DOHH2 (cell line): ENCODE results near the gene HHATL.

Source experiments
- H3F3A ChIP-seq: fragments of 200-600 bp; sonication (generic), shearing (Covaris generic); 2 replicates; pipeline ENCODE4 v1.6.0; 2016; ENCODE audit warnings: antibody characterized with exemption, mild to moderate bottlenecking; ENCODE audit not compliant: control insufficient read depth, insufficient read depth
- H3K27ac ChIP-seq: fragments of 200-600 bp; sonication (generic); 2 replicates; pipeline ENCODE4 v1.5.1; 2014; ENCODE audit warnings: low read depth, mild to moderate bottlenecking, low read length, moderate library complexity
- H3K27me3 ChIP-seq: fragments of 200-600 bp; sonication (generic); 2 replicates; pipeline ENCODE4 v1.6.1; 2014; ENCODE audit warnings: mild to moderate bottlenecking, low read length, mixed read lengths; ENCODE audit not compliant: control insufficient read depth
- H3K36me3 ChIP-seq: fragments of 200-600 bp; sonication (generic); 2 replicates; pipeline ENCODE4 v1.6.1; 2014; ENCODE audit warnings: mild to moderate bottlenecking, low read length, moderate library complexity, mixed read lengths; ENCODE audit not compliant: control insufficient read depth
- H3K4me1 ChIP-seq: fragments of 200-600 bp; sonication (generic); 2 replicates; pipeline ENCODE4 v1.6.1; 2014; ENCODE audit warnings: mild to moderate bottlenecking, low read length, mixed read lengths; ENCODE audit not compliant: control insufficient read depth
- H3K4me2 ChIP-seq: fragments of 200-600 bp; sonication (generic); 2 replicates; pipeline ENCODE4 v1.6.0; 2014; ENCODE audit warnings: mild to moderate bottlenecking, low read length, moderate library complexity
- H3K4me3 ChIP-seq: fragments of 200-600 bp; sonication (generic); 2 replicates; pipeline ENCODE4 v1.5.1; 2014; ENCODE audit warnings: mild to moderate bottlenecking, low read length, mixed read lengths
- H3K79me2 ChIP-seq: fragments of 200-600 bp; sonication (generic); 2 replicates; pipeline ENCODE4 v1.6.1; 2014; ENCODE audit warnings: mild to moderate bottlenecking, low read length, mixed read lengths; ENCODE audit not compliant: control insufficient read depth
- H3K9me2 ChIP-seq: fragments of 200-600 bp; sonication (generic); replicated peaks from 2 replicates; pipeline ENCODE4 v1.6.1; 2014; ENCODE audit warnings: mild to moderate bottlenecking, low read length, mixed read lengths; ENCODE audit not compliant: control insufficient read depth
- H3K9me3 ChIP-seq: fragments of 200-600 bp; sonication (generic); 2 replicates; pipeline ENCODE4 v1.6.1; 2014; ENCODE audit warnings: antibody characterized with exemption, low read length, mixed read lengths; ENCODE audit not compliant: control insufficient read depth, insufficient read depth
- H4K20me1 ChIP-seq: fragments of 200-600 bp; sonication (generic); 2 replicates; pipeline ENCODE4 v1.6.0; 2014; ENCODE audit warnings: low read depth, mild to moderate bottlenecking, antibody characterized with exemption, low read length, moderate library complexity; ENCODE audit not compliant: control insufficient read depth, insufficient read depth
- EZH2phosphoT487 ChIP-seq: fragments of 200-600 bp; sonication (generic); IDR thresholded peaks from 2 replicates; pipeline ENCODE4 v1.6.1; 2017; ENCODE audit warnings: borderline replicate concordance, mild to moderate bottlenecking, antibody characterized with exemption, low read length, moderate library complexity, mixed read lengths
- TF ChIP-seq, protein P1 (sequence below): fragments of 200-600 bp; sonication (generic); IDR thresholded peaks from one replicate; pipeline ENCODE4 v1.5.1; 2014; ENCODE audit warnings: antibody characterized with exemption, mild to moderate bottlenecking, low read depth, low read length; ENCODE audit not compliant: poor library complexity, severe bottlenecking

HHATL gene

DNA sequence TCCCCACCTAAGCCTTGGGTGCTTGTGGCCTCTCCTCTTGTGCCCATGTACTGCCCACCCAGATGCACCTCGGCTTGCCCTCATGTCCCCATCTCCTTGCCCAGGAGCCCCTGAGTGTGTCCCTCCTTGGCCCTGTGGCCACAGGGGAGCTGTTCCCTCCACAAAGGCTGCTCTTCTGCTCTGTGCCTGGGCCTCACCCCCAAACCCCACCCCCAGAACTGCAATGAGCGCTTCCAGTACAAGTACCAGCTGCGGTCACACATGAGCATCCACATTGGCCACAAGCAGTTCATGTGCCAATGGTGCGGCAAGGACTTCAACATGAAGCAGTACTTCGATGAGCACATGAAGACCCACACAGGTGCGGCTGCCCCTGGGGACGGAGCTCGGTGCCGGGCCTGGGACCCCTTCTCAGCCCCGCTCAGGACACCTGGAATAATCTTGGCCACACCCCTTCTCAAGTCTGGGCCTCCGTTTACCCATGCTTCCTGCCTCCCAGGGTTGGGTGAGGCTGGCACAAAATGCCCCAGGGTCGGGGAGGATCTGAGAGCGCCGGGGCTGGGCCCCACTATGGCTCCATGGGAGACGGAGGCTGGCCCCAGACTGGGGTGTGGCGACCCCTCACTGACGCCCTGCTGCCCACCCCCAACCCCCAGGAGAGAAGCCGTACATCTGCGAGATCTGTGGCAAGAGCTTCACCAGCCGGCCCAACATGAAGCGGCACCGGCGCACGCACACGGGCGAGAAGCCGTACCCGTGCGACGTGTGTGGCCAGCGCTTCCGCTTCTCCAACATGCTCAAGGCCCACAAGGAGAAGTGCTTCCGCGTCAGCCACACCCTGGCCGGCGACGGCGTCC lies 38.8 kb downstream of the HHATL start:
- no peaks in the 10 kb centered on the region for H3K9me3 ChIP-seq
- no peaks in the 10 kb centered on the region for H3K27me3 ChIP-seq
- no peaks in the 10 kb centered on the region for H3K9me2 ChIP-seq
- no peak overlapping the region for H3K4me2 ChIP-seq
- no peaks in the 10 kb centered on the region for H3F3A ChIP-seq
- no peak overlapping the region for H3K4me3 ChIP-seq
- no peaks in the 10 kb centered on the region for H3K79me2 ChIP-seq
- no peaks in the 10 kb centered on the region for H4K20me1 ChIP-seq
- peaks cover 8% of the 10 kb centered on the region for H3K4me1 ChIP-seq
- no peak overlapping the region for H3K27ac ChIP-seq
- no peaks in the 10 kb centered on the region for H3K36me3 ChIP-seq
- TF ChIP-seq, protein P1, sequence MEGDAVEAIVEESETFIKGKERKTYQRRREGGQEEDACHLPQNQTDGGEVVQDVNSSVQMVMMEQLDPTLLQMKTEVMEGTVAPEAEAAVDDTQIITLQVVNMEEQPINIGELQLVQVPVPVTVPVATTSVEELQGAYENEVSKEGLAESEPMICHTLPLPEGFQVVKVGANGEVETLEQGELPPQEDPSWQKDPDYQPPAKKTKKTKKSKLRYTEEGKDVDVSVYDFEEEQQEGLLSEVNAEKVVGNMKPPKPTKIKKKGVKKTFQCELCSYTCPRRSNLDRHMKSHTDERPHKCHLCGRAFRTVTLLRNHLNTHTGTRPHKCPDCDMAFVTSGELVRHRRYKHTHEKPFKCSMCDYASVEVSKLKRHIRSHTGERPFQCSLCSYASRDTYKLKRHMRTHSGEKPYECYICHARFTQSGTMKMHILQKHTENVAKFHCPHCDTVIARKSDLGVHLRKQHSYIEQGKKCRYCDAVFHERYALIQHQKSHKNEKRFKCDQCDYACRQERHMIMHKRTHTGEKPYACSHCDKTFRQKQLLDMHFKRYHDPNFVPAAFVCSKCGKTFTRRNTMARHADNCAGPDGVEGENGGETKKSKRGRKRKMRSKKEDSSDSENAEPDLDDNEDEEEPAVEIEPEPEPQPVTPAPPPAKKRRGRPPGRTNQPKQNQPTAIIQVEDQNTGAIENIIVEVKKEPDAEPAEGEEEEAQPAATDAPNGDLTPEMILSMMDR, result no peak
- TF ChIP-seq EZH2phosphoT487, result no peak

GRCh38 chr3:42662813-42663535 lies 39.6 kb downstream of the HHATL start:
- Histone ChIP-seq H3K36me3 (no peaks in the 10 kb centered on the region), H3K9me2 (no peaks in the 10 kb centered on the region), H3K4me2 (no peak overlapping the region), H3K79me2 (no peaks in the 10 kb centered on the region), H3F3A (no peaks in the 10 kb centered on the region), H3K4me1 (peaks cover 8% of the 10 kb centered on the region), H3K4me3 (no peak overlapping the region), H3K9me3 (no peaks in the 10 kb centered on the region), H4K20me1 (no peaks in the 10 kb centered on the region), H3K27ac (no peak overlapping the region), H3K27me3 (no peaks in the 10 kb centered on the region)
- TF ChIP-seq EZH2phosphoT487, result no peak
- TF ChIP-seq, protein P1, result no peak

DNA sequence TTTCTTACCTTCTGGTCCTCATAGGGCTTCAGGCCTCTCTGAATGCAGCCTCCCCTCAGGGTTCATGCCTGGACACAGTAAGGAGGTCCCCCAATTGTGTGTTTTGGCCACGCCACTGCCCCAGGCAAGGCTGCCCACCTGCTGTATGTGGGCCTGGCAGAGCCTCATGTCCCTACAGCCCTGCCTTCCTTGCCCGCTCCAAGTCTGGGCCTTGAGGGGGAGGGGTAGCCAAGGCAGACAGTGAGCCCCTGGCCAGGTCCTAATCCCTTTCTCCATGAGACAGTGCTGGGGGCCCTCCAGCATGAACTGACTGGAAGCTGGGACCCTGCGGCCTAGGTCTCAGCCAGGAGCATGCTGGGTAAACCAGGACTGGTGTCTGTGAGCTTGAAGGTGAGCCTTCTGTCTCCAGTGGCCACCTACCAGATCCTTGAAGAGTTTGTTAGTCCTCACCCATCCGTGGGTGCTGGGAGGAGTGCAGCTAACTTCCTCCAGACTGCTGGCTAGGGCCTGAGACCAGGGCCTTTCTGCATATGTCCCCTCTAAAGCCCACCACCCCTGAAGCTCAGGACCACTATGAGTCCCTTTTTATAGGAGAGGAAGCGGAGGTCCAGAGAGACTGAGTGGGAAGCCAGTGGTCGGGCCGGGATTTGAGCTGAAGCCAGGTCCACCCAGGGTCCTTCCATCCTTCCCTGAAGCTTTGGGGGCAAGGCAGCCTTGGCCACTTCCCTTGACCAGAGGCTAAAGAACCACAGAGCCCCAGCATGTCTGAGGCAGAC lies 40.4 kb downstream of the HHATL start:
- H3F3A ChIP-seq, result no peaks in the 10 kb centered on the region
- H4K20me1 ChIP-seq, result no peaks in the 10 kb centered on the region
- no peaks in the 10 kb centered on the region for H3K9me3 ChIP-seq
- H3K27me3 ChIP-seq, result no peaks in the 10 kb centered on the region
- TF ChIP-seq, protein P1, result no peak
- no peak for TF ChIP-seq EZH2phosphoT487
- no peak overlapping the region for H3K27ac ChIP-seq
- H3K4me2 ChIP-seq, result no peak overlapping the region
- H3K36me3 ChIP-seq, result no peaks in the 10 kb centered on the region
- no peak overlapping the region for H3K4me3 ChIP-seq
- H3K9me2 ChIP-seq, result no peaks in the 10 kb centered on the region
- H3K79me2 ChIP-seq, result no peaks in the 10 kb centered on the region
- H3K4me1 ChIP-seq, result peaks cover 8% of the 10 kb centered on the region
